ENCODE measurements around the gene GRID1. TPM values are rescaled to one million over a fixed set of nuclear protein-coding genes. Genes with fewer than 3 reads are reported as not detected.

GRID1 gene
- total RNA-seq, 1 donor from 2014 or later, result 9.2 TPM

GRCh38 chr10:85614566-85614965 is 752.0 kb downstream of the GRID1 start:
- TF ChIP-seq, protein P1, sequence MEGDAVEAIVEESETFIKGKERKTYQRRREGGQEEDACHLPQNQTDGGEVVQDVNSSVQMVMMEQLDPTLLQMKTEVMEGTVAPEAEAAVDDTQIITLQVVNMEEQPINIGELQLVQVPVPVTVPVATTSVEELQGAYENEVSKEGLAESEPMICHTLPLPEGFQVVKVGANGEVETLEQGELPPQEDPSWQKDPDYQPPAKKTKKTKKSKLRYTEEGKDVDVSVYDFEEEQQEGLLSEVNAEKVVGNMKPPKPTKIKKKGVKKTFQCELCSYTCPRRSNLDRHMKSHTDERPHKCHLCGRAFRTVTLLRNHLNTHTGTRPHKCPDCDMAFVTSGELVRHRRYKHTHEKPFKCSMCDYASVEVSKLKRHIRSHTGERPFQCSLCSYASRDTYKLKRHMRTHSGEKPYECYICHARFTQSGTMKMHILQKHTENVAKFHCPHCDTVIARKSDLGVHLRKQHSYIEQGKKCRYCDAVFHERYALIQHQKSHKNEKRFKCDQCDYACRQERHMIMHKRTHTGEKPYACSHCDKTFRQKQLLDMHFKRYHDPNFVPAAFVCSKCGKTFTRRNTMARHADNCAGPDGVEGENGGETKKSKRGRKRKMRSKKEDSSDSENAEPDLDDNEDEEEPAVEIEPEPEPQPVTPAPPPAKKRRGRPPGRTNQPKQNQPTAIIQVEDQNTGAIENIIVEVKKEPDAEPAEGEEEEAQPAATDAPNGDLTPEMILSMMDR (conservative IDR thresholded peaks at IDR 0.05), result no peak
- Mint-ChIP-seq H3K9me3 (no peaks in the 10 kb centered on the region), H3K36me3 (no peaks in the 10 kb centered on the region), H3K4me3 (no peak overlapping the region), H3K4me1 (ENCODE audit: unreplicated experiment) (no peaks in the 10 kb centered on the region), H3K27me3 (no peaks in the 10 kb centered on the region), H3K27ac (no peak overlapping the region)
- no peak for DNase-seq (ENCODE audit: extremely low spot score, unreplicated experiment)

- DNase-seq (ENCODE audit: extremely low spot score, unreplicated experiment), result peak; percentile 39
- no peaks in the 10 kb centered on the region for H3K27me3 Mint-ChIP-seq
- H3K4me1 Mint-ChIP-seq (ENCODE audit: unreplicated experiment), result no peaks in the 10 kb centered on the region
- H3K9me3 Mint-ChIP-seq, result no peaks in the 10 kb centered on the region
- H3K4me3 Mint-ChIP-seq, result no peak overlapping the region
- H3K27ac Mint-ChIP-seq, result no peak overlapping the region
- TF ChIP-seq, protein P1 (conservative IDR thresholded peaks at IDR 0.05), result no peak
- no peaks in the 10 kb centered on the region for H3K36me3 Mint-ChIP-seq
Measured at GRCh38 chr10:85613391-85613790, 753.2 kb downstream of the GRID1 start.

- no peaks in the 10 kb centered on the region for H3K27me3 Mint-ChIP-seq
- peak; percentile 53 for DNase-seq (ENCODE audit: extremely low spot score, unreplicated experiment)
- no peaks in the 10 kb centered on the region for H3K4me1 Mint-ChIP-seq (ENCODE audit: unreplicated experiment)
- no peaks in the 10 kb centered on the region for H3K9me3 Mint-ChIP-seq
- H3K4me3 Mint-ChIP-seq, result no peak overlapping the region
- no peaks in the 10 kb centered on the region for H3K36me3 Mint-ChIP-seq
- TF ChIP-seq, protein P1 (conservative IDR thresholded peaks at IDR 0.05), result peak; percentile 58
- no peak overlapping the region for H3K27ac Mint-ChIP-seq
Measured at GRCh38 chr10:85612833-85613232, 753.8 kb downstream of the GRID1 start.

DNA sequence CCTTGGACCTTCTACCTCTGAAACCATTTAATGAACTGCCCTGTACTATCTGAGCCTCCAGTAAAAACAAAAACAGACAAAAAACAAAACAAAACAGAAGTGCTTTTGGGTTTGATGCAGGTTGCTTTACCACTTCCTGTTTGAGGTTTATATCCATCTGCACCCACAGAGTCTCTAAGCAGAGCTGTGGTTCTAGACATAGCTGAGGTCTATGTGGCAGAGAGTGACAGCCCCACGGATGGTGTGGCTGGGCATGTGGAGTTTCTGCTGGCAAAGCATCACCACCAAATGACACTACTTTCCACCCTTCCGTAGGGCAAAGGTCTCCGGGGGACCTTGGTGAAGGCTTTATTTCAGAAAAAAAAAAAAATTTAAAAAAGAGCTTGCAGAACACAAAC is 754.2 kb downstream of the GRID1 start:
- Mint-ChIP-seq H3K4me1 (ENCODE audit: unreplicated experiment) (no peaks in the 10 kb centered on the region), H3K27ac (no peak overlapping the region), H3K4me3 (no peak overlapping the region), H3K9me3 (no peaks in the 10 kb centered on the region), H3K36me3 (no peaks in the 10 kb centered on the region), H3K27me3 (no peaks in the 10 kb centered on the region)
- peak; percentile 31 for DNase-seq (ENCODE audit: extremely low spot score, unreplicated experiment)
- TF ChIP-seq, protein P1 (conservative IDR thresholded peaks at IDR 0.05), result no peak

DNA sequence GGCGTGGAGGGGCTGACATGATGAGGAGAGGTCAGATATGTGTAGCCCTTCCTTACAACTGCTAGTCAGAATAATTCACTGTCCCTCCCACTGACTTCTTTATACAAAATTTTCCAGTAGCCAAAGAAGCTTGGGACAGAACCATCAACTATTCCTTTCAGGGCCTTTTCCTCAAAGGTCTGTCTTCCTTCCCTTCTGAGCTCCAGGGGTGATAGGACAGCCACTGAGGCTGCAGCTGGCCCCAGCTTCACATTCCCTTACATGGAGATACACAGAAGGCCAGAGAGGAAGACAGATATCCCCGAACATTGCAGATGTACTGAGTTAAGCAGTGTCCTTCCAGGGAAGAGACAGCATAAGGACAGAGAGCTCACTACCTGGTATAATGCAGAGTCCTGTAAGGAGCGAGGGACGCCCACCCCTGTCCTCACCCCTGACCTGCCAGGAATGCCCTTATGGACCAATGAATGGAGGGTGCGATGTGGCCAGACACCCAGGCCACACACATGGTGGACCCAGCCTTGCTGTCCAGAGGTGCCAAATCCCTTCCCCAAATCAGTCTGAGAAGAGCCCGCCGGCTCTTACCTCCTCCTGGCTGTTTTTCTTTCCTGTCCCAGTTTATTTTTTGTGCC is 754.7 kb downstream of the GRID1 start:
- Mint-ChIP-seq H3K36me3 (no peaks in the 10 kb centered on the region), H3K4me1 (ENCODE audit: unreplicated experiment) (no peaks in the 10 kb centered on the region), H3K4me3 (no peak overlapping the region), H3K9me3 (no peaks in the 10 kb centered on the region), H3K27me3 (no peaks in the 10 kb centered on the region), H3K27ac (no peak overlapping the region)
- DNase-seq (ENCODE audit: extremely low spot score, unreplicated experiment), result peak; percentile 29
- TF ChIP-seq, protein P1 (conservative IDR thresholded peaks at IDR 0.05), result no peak

Measured in type B pancreatic cell (in vitro differentiated cells).